Adrenal gland (tissue), 5 donors: ENCODE data around the gene SNX1.

Experiments
- CTCF ChIP-seq, 6 experiments: fragments of 450-650 bp in 4 of 6; fragments of 200-600 bp in 2 of 6; sonication (generic) in 1 of 6; IDR thresholded peaks; 1 replicate in 5 of 6; 2 replicates in 1 of 6; pipeline versions ENCODE4 v1.5.1 to v1.8.0; 2016 to 2021; ENCODE audit warnings: antibody characterized with exemption in 6 of 6, mild to moderate bottlenecking in 2 of 6, moderate library complexity in 1 of 6
- POLR2A ChIP-seq, 2 donors: fragments of 450-650 bp; IDR thresholded peaks; one replicate each; pipeline ENCODE4 v1.6.1; 2017; ENCODE audit warnings: antibody characterized with exemption in 2 of 2, mild to moderate bottlenecking in 2 of 2, moderate library complexity in 1 of 2
- donor health status: DM: no; HTN: no; CAD: no.

DNA sequence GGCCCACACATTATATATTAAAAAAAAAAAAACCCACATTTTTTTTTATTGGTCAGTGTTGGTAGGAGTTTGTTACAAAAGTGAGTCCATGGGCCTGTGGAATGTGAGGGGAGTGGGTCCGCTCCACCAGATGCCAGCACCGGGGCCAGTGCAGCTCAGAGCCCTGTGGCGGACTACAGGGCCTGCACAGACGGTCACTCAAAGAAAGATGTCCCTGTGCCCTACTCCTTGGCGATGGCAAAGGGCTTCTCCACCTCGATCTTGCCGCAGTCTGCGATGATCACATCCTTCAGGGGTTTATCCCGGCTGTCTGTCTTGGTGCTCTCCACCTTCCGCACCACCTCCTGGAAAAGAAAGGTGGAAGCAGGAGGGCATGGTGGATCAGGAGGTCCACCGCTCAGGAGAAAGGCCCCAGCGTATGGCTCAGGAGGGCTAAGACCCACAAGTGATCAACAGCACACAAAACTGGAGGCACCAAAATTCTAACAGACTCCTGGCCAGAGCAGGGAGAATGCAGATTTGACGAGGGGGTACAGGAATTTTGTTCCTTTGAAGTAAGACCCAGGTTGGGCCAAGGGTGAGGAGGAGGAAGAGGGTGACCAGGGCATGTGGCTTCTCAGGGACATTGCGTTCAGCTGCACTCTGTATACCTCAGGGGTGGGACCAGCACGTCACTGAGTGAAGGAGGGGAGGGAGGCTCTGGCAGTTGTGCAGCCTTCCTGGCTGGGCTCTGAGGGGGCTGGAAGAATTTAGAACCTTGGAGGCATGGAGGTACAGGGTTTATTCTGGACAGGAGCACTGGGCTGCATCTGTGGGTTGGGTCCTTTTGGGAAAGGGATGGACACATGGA lies 60.2 kb downstream of the SNX1 start:
- TF ChIP-seq CTCF (IDR thresholded peaks at IDR 0.05) (no peak), POLR2A (IDR thresholded peaks at IDR 0.05) (no peak)
